CD4-positive, alpha-beta T cell treated with Interleukin-15 for 4 hours (primary cell): Measurements from ENCODE around the gene MNX1.
A peak's percentile ranks its signal among the peaks of the same experiment; 100 is the strongest.

Experiments
- DNase-seq: peaks from one replicate; pipeline ENCODE4 v3.0.0-alpha.2; 2020; ENCODE audit warnings: low spot score

Gene MNX1

DNA sequence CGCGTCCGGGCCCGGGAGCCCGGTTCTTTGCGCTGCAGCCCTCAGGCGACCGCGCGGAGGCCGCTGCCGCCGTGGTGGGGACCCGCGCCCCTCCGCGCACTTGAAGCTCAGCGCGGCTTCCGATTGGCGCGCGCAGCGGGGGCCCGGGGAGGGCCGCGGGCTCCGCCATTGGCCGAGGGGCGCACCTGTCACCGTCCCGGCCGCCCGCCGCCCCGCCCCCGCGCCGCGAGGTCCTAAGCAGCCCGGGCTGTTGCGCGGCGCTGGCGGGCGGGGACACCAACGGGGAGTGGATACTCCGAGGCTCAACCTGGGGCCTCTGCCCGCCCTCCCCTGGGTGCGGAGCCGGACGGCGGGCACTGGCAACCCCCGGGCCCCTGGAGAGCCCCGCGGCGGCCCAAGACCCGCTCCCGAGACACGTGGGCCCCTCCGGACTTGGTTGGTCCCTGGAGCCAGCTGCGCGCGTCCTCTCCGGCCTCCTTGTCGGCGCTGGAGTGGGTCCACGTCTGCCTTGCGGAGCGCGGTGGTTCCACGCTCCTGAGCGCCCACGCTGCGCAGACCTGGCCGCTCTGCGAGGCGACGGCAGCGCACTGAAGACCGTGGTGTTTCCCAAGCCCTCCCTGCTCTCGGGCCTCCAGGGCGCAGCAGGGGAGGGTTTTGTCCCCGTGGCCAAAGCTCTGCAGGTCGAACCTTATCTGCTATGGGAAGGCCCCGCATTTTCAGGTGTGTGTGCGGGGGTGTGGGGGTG is at the start of gene MNX1:
MNX1 (minus strand) TSS at position 76 of the 745 bp plus-strand sequence. CDS start 313 bp downstream, outside the sequence.
- peak; percentile 38 for DNase-seq

DNA sequence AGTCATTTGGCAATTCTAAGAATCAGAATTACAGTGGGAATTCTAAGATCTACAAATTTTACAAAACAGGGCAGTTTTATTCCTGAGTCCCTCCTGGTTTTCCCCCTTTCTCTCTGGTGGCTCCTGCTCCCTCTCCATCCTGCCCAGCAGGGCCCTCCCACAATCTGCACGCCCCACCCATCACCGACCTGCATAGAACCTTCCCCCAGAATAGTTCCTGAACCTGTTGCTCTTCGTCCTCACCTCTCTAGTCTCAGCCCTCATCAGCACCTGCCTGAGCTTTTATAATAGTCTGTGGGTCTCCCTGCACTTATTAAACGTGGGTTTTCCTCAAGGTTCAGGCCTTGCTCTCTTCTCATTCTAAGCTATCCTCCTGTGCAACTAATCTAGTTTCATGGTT is 49.1 kb upstream of the MNX1 start:
- DNase-seq = no peak

DNA sequence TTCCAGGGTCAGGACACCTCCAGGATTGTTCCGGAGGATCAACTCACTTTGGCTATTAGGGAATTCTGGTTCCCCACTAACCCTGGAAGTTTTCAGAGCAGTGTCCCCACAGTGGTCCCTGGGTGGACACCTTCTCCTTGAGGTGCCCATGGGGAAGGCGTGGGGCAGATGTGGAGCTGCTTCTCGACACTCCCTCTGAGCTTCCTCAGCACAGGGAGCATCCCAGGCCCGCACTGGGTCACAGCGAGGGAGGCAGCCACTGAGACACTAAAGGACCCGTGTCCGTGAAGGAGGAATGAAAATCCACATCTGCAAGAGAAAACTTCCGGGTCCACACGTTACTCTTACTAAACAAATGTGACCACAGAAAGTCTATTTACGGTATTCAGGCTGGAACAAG is 48.2 kb upstream of the MNX1 start:
- no peak for DNase-seq

DNA sequence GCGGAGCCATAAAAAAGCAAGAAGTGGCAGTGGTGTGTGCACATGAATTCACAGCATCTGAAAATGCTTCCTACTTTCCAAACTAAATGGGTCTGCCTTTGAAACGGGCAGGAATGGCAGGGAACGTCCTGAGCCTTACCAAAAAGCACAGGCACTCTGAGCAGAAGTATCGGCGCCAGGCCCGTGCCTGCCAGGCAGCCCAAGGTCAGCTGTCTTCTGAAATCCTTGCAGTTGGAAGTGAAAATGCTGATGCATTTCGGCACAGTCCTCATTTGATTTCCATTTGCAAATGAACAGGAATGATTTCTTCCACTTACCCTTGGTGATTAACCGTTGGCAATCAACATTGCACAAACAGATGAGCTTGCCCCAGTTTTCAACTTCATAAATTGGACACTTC is 47.6 kb upstream of the MNX1 start:
- no peak for DNase-seq

DNA sequence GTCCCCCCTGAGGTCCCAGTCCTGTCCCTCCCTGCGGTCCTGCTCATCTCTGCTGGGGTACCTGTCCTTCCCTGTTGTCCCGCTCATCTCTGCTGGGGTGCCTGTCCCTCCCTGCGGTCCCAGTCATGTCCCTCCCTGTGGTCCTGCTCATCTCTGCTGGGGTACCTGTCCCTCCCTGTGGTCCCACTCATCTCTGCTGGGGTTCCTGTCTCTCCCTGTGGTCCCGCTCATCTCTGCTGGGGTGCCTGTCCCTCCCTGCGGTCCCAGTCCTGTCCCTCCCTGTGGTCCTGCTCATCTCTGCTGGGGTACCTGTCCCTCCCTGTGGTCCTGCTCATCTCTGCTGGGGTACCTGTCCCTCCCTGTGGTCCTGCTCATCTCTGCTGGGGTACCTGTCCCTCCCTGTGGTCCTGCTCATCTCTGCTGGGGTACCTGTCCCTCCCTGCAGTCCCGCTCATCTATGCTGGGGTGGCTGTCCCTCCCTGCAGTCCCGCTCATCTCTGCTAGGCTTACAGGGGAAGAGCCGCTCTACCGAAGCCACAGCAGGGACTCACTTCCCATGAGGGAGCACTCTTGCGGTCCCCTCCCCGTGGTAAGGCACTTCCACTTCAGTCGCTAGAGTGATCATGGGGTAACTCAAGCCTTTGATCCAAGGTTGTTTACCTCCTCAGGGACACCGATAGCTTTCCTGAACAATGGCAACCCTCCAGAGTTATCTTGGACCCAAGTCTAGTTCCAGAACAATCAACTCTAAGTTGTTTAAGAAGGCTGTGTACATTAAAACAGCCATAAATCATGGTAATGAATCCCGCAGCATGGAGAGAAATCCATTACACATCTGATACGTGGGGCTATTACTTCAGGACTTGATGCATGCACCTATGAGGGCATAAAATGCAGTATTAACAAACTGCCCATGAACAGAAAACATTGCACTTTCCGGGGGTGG is 46.8 kb upstream of the MNX1 start:
- DNase-seq = no peak

DNA sequence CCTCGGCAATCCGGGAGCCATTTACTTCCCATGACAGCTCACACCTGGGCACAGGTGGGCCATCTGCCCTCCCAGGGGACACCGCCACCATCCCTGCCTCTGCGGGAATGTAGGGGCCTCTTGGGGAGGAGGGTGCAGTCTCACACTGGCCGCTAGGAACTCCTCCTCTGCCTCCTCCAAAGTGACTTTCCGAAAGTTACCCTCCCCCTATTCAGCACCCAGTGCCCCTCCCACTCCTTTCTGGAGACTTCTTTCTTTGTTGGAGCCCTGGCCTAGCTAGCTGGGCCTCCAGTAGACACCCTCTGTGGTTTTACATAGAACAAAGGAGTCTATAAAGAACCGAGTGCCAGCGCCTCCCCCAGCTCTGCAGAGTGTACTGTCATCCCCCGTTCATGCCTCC is 45.8 kb upstream of the MNX1 start:
- DNase-seq = no peak

DNA sequence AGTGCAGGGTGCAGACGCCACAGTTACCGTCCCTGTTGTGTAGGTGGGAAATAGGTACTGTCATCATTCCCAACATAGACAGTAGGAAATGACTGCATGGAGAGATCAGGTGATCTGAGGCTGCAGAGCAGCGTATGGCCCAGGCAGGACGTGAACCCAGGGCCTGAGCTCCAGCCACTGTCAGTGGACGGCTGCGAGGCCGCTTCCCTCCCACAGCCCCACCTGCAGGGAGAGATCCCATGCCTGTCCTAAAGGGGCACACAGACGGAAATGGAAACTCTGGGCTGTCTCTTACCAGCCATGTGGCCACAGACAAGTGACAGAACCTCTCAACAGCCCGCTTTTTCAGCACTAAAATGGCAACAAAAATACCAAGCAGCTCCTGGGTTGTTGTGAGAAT is 44.5 kb upstream of the MNX1 start:
- no peak for DNase-seq

DNA sequence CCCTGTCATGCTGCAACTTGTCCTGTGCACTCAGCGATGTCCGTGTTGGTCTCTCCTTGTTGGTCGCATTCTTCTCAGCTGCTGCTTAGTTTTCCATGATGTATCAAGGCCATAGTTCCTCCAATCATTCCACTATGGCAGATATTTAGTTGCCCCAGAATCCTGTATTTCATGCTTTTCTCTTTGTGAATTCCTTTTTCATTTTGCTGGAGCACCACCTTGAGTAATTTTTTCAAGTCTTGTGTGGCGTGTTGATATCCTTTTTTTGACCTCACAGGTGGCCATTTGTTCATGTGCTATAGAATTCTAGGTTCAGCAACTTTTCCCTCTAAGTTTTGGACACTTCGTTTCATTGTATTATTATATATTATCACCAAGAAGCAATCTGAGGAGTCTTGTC is 42.7 kb upstream of the MNX1 start:
- DNase-seq = no peak

DNA sequence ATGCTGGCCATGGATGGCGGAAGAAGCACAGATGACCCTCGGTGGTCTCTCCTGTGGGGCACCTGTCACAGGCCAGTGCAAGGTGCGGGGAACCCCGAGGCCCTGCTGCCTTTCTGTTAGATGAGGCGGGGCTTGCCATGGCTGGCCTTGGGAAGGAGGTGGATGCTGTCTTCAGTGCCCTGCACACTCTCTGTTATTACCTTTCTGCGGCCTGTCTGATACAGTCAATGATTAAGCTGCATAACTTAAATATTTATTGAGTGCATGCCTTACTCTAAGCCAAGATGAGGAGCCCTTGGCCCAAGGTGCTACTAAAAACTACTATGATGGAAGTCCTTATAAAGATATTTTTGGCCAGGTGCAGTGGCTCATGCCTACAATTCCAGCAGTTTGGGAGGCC is 36.7 kb upstream of the MNX1 start:
- no peak for DNase-seq

DNA sequence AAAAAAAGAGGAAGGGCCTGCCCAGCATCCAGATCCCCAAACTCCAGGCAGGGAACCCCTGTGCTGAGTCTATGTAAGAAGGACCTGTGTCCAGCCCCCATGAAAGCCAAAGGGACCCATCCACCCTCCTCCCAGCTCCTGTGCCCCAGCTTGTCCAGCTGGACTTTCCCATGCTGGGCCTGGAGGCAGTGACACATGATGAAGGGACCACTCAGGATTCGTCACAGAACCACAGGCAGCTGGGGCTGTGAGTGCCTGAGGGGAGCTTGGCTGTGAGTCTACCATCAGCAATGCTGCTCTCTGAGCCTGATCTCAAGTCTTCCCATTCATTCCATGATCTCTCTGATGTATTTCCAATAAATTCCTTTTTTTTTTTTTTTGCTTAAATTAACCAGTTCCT is 36.2 kb upstream of the MNX1 start:
- DNase-seq = no peak

DNA sequence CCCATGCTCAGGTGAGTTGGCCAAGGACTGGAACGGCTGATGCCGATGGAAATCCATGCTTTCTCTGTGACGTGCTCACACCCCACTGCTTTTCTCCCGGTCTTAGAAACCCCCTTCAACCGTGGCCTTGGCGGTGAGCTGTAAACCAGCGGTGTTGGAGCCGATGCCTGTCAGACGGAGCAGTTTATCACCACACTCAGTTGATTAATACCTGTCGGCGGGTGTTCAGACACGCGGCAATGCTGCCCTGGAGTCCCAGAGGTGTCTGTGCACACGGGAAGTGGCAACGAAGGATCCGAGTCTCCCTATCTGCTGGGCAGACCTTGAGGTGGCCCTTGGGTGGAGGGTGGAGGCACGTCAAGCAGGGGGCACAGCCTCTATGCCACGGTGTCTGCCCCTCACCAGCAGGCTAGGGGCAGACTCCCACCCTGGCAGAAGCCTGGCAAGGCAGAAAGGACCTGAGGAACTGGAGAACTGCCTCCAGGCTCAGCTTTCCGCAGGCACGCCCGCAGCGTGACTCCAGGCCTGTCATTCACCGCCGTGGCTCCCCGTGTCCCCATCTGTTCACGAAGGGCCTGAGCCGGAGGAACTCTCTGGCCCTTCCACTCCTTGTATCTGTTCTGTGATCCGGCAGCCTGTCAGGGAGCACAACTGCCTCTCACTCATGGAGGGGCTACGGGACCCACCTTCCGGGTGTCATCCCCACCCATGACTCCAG is 34.6 kb upstream of the MNX1 start:
- no peak for DNase-seq

DNA sequence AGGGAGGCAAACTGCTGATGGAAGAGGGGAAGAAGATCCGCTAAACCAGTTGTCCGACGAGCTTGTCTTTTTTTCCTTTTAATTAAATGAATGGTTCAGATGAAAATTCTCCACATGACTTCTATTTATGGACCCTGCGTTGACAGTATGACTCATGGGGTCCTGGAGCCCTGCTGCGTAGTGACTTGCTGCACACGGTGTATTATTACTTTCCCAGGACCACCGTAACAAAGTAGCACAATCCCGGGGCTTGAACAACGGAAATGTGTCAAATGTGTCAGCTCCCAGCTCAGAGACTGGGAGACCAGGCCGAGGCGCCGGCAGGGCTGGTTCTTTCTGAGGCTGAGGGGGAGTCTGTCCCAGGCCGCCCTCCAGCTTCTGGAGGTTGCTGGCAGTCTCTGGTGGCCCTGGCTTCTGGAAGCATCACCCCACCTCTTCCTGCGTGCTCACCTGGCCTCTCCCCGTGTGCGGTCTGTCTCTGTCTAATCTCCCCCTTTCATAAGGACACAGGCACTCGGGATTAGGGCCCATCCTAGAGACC is 33.8 kb upstream of the MNX1 start:
- no peak for DNase-seq

DNA sequence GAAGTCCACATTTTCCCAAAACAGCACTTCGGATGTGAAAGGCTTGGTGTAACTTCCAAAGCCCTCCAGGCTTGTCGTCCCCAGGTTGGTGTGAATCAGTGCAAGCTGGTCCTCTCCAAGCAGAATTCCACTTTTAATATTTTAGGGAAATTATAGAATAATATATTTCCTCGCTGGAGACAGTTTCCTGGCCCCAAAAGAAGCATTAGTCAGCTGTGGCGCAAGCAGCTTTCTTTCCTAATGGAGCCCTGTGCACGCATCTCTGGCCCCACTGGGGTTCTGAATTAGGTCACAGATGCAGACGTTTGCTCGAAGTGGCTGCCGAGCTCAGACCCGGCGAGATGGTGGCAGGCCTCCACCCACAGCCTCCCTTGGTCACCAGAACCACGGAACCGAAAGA is 33.3 kb upstream of the MNX1 start:
- no peak for DNase-seq

DNA sequence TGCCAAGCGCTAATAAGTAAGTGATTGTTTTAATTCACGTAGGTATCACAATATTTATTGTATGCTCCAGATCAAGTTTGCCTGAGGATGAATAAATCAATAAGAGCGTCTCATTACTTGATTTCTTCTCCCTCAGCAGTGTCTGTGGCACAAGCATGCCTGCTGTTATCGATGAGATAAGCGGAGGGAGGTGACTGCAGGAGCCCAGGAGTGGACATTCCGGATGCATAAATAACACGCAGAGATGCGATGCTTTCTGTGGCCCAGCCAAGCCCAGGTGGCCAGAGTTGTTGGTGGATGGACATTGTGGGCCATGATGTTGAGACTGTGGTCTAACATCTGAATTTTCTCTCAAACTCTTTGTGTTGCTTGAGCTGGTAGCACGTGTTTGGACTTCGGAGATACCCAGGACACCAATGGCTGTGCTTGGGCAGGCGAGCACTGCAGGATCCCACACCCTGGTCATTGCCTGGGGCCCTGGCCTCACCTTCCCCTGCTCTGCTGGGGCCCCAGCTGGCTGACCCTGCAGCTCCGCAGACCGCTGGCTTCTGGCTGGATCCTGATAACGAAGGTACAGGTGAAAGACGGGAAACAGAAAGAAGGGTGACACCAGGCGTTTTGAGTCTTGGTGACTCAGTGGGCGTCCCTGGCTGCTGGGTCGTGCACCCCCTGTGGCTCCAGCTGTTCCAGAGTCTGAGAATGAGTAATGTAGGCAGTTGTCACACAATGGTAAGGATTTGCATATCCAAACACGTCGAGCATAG is 31.2 kb upstream of the MNX1 start:
- no peak for DNase-seq

DNA sequence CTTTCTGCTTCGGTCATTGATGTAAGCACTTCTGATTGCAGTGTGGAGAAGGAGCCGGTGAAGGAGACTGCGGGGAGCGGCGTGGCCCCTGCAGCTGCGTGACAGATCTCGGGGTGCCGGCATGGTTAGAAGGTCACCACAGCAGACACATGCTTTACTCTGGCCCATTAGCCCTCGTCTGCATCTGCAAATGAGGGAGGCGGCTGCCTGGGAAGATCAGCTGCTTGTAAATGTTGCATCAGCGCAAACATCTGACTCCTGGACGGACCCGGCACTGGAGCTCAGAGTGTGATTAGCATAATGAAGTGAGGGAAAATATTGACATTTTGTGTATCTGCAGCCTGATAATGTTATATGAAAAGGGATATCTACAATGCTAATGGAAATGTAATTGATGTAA is 30.5 kb upstream of the MNX1 start:
- DNase-seq = no peak

DNA sequence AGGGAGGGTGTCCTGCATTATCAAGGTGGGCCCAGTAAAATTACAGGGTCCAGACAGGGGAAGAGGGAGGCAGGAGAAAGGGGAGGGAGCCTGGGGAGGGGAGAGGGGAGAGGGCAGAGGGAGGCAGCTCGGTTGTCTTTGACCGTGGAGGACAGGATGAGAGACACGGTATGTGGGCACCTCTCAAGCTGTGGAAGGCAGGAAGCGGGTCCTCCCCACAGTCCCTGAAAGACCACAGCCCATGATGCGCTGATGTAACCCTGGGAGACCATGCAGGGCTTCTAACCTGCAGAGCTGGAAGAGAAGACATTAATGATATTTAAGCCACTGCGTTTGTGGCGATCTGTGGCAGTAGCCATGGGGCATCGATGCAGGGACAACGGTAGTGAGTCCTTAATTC is 27.2 kb upstream of the MNX1 start:
- no peak for DNase-seq

DNA sequence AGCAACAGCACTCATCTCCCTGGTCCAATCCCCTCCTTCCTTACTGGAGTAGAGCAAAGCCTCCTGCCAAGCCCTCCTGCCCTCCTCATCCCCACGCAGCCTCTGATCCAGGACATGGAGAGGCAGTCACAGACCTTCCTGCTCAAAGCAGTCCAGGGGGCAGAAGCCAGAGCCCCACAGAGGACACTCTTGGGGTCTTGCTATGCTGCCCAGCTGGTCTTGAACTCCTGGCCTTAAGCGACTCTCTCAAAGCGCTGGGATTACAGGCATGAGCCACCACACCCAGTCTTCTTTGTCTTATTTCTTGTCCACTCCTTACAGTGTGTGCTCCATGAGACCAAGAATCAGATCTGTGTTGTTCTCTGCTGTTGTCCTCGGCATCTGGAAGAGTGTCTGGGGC is 26.6 kb upstream of the MNX1 start:
- DNase-seq = no peak

DNA sequence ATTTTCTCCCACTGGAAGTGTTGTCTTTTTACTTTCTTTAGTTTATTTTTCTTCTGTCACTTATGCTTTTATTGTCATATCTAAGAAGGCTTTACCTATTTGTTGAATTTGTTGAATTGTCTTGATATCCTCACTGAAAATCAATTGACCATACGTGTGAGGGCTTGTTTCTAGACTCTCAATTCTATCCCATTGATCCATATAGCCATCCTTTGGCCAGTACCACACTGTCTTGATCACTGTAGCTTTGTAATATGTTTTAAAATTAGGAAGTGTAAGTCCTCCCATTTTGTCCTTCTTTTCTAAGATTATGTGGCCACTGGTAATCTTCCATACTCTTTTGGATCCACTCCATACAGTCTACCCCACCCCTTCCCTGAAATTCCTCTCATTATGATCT is 25.5 kb upstream of the MNX1 start:
- no peak for DNase-seq

DNA sequence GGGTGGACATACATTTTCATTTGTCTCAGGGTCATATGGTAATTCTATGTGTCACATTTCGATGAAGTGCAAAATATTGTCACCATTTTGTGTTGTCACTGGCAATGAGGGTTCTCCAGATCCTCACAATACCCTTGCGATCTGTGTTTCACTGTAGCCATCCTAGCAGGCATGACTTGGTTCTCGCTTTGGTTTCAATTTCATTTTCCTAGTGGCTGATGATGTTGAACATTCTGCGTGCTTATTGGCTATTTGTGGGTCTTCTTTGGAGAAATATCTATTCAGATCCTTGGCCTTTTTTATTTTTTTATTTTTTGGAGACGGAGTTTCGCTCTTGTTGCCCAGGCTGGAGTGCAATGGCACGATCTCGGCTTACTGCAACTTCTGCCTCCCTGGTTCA is 24.8 kb upstream of the MNX1 start:
- DNase-seq = no peak

DNA sequence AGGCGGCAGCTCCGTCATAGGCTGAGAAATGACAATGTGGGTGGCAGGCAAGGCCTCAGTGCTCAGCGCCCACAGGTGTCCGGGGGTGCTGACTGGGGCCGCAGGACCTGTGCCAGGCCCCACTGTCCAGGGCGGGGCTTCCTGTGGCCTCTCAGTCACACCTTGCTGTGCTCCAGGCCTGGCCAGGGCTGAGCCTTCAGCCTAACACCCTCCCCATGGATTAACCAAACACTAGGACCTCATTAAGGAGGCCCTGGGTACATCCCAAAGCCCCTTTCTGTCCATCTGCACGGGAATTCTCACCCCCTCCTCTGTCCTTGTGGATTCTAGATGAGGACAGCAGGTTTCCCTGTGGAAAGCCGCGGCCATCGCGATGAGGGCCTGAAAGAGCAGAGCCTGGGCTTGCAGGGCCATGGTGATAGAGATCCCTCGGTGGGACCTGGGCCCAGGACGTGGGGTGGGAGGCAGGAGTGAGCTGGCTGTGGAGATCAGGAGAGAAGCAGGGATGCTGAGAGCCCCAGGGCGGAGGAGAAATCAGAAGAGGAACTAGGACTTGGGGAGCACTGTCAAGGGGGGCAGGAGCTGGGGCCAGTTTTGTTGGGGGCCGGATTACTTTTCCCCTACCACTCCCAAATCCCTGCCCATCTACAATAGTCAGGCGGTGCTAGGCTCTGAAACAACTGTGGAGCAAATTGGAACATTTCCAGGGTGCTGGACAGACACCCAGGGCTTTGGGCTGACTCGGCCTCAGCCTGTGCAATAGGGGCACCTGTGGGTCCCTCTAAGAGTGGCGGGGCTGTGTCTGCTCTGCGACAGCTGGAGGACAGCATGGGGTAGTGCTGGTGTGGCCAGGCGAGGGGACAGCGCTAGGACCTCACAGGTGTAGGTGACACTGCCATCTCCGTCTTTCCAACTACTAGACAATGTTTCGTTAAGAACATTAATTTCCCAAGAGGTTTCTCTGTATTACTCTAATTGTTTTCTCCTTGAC is 23.3 kb upstream of the MNX1 start:
- no peak for DNase-seq
